Pancreas (tissue), 10 donors: Measurements from ENCODE around the gene ZNF527. TPM values are rescaled to one million over a fixed set of nuclear protein-coding genes. Genes with fewer than 3 reads are reported as not detected.
"Not testable (repeated sequence)": the region's sequence is repeated elsewhere in the genome, so short reads cannot be mapped to it uniquely, and the experiment has no call there.

Source experiments
- ATAC-seq, 4 donors: fragments of 200-7000 bp; cut with Tn5 transposase; one replicate each; pipeline versions ENCODE4 v1.8.0 to v1.9.1; 2020; ENCODE audit warnings: mild to moderate bottlenecking in 4 of 4, moderate library complexity in 4 of 4
- DNase-seq, 6 donors: peaks; one replicate each; pipeline ENCODE4 v3.0.0-alpha.2; 2020
- FAIRE-seq: peaks from 2 replicates; lab custom pipeline; 2012; peaks lifted over from hg19 to GRCh38; lab: Jason Lieb, UNC
- H3K27ac ChIP-seq, 4 donors: fragments of 200-600 bp; sonication (generic); 1 replicate in 3 of 4; 2 replicates in 1 of 4; pipeline versions ENCODE4 v1.5.0 to v1.8.0; 2020
- H3K27me3 ChIP-seq, 4 donors: fragments of 200-600 bp; one replicate each; pipeline ENCODE4 v1.8.0; 2021
- H3K36me3 ChIP-seq, 3 donors: fragments of 200-600 bp; sonication (generic) in 1 of 3; one replicate each; pipeline versions ENCODE4 v1.5.0 to v1.8.0; 2020 to 2021
- H3K4me1 ChIP-seq, 3 donors: fragments of 200-600 bp; one replicate each; pipeline ENCODE4 v1.8.0; 2021
- H3K4me3 ChIP-seq, 4 donors: fragments of 200-600 bp; sonication (generic) in 2 of 4; one replicate each; pipeline versions ENCODE4 v1.5.0 to v1.8.0; 2020 to 2021
- H3K9me3 ChIP-seq, 4 donors: fragments of 200-600 bp; one replicate each; pipeline ENCODE4 v1.8.0; 2021
- WGBS, 2 donors: extraction: QIAGEN DNeasy Blood & Tissue Kit; methylation state at CpG; one replicate each; pipeline ENCODE4 v1.1.7; 2013; 5-methylcytosine and 5-hydroxymethylcytosine counted together
- intact Hi-C, 3 donors: fragments of 100-400 bp; cut with DNase I; formaldehyde crosslinking; loops; one replicate each; pipeline versions ENCODE4 v1.11.1 to v1.14.2; 2022
- polyA plus RNA-seq, 2 donors: library from polyadenylated mRNA; stranded (reverse); fragments of 200-250 nt; gene quantifications; one replicate each; pipeline ENCODE4 v1.2.3, GENCODE V29; 2013
- total RNA-seq, 6 donors: library from RNA; stranded (reverse); fragmentation: NEBNext Ultra II Directional in 4 of 6; extraction: Animal tissue kit (Norgen Biotek cat#: 25700) in 4 of 6; gene quantifications; one replicate each; pipeline versions ENCODE4 v1.2.1 to v1.2.4, GENCODE V29; 2021 to 2023
- TF ChIP-seq, protein P1 (sequence below), 4 donors: fragments of 200-600 bp; sonication (generic) in 3 of 4; IDR thresholded peaks; one replicate each; pipeline versions ENCODE4 v1.5.0 to v1.8.0; 2021; ENCODE audit warnings: antibody characterized with exemption in 4 of 4
- donor health status: healthy with polysubstance abuse.
- donor health status: DM: no; HTN: no; CAD: no; lungs with moderate emphysema.
- donor health status: DM: no; HTN: no; CAD: no.
- donor health status: control.
- donor health status: control.
- donor health status: Bipolar disorder and iron deficiency.
- donor health status: DM: yes; HTN: yes; CAD: no.
- donor health status: DM: no; HTN: no; CAD: no.
- donor health status: DM: no; HTN: no; CAD: no.
- donor health status: DM: yes; HTN: yes; CAD: no.

Gene ZNF527
- total and polyA plus RNA-seq, 8 donors: 1.0 to 5.1 (median 2.6) TPM

DNA sequence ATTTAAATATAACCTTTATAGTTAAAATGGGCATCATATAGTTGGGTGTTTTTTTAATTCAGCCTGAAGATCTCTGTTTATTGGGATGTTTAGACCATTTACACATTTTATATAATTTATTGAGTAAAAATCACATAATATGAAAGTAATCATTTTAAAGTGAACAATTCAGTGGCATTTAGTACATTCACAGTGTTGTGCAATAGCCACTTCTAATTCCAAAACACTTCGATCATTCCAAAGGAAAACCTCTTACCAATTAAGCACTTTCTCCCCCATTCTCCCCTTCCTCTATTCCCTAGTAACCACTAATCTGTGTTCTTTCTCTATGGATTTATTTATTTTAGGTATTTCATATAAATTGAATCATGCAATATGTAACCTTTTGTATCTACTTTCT, 30.2 kb downstream of the ZNF527 start:
- FAIRE-seq: no peak
- no peak for ATAC-seq
- no peak for DNase-seq
- Histone ChIP-seq H3K27me3 (no peaks in the 10 kb centered on the region), H3K36me3 (no peaks in the 10 kb centered on the region), H3K4me3 (no peak overlapping the region), H3K27ac (no peak overlapping the region), H3K9me3 (peaks cover 0 to 2% (median 0%) of the 10 kb centered on the region in 4 donors), H3K4me1 (no peaks in the 10 kb centered on the region)
- TF ChIP-seq, protein P1, sequence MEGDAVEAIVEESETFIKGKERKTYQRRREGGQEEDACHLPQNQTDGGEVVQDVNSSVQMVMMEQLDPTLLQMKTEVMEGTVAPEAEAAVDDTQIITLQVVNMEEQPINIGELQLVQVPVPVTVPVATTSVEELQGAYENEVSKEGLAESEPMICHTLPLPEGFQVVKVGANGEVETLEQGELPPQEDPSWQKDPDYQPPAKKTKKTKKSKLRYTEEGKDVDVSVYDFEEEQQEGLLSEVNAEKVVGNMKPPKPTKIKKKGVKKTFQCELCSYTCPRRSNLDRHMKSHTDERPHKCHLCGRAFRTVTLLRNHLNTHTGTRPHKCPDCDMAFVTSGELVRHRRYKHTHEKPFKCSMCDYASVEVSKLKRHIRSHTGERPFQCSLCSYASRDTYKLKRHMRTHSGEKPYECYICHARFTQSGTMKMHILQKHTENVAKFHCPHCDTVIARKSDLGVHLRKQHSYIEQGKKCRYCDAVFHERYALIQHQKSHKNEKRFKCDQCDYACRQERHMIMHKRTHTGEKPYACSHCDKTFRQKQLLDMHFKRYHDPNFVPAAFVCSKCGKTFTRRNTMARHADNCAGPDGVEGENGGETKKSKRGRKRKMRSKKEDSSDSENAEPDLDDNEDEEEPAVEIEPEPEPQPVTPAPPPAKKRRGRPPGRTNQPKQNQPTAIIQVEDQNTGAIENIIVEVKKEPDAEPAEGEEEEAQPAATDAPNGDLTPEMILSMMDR (IDR thresholded peaks at IDR 0.05): no peak
- 87 to 90% methylated on average over 1 of the region's 1 CpG for WGBS, 2 donors
- intact Hi-C loops: no loop called here

DNA sequence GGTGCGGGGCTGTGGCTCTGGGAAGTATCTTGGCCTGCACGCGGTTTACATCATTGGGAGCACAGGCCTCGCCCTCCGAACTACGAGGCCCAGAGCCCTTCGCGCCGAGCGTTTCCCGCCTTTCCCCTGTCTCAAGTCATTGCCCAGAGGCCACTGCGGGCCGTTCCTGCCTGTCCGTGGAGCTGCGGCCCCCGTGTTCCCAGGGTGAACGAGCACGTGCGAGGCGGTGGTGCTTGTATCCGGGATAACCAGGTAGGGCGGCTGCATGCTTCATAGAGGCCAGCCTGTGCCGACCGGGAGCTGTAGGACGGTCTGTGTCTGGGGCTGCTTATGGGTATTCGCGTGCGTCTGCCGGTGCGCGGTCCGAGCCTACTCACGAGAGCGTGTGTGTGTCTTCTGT, 32.5 kb downstream of the ZNF527 start:
- H3K9me3 ChIP-seq: peaks cover 0 to 2% (median 0%) of the 10 kb centered on the region in 4 donors
- DNase-seq: peak in 2 of 6 donors; percentile 11 to 33
- TF ChIP-seq, protein P1 (IDR thresholded peaks at IDR 0.05): no peak
- WGBS, 2 donors: 49 to 55% methylated on average over 34 of the region's 34 CpGs
- H3K27ac ChIP-seq: no peak overlapping the region
- intact Hi-C loops: no loop called here
- no peak for FAIRE-seq
- ATAC-seq: no peak
- H3K27me3 ChIP-seq: no peaks in the 10 kb centered on the region
- no peaks in the 10 kb centered on the region for H3K36me3 ChIP-seq
- H3K4me1 ChIP-seq: no peaks in the 10 kb centered on the region
- H3K4me3 ChIP-seq: no peak overlapping the region

DNA sequence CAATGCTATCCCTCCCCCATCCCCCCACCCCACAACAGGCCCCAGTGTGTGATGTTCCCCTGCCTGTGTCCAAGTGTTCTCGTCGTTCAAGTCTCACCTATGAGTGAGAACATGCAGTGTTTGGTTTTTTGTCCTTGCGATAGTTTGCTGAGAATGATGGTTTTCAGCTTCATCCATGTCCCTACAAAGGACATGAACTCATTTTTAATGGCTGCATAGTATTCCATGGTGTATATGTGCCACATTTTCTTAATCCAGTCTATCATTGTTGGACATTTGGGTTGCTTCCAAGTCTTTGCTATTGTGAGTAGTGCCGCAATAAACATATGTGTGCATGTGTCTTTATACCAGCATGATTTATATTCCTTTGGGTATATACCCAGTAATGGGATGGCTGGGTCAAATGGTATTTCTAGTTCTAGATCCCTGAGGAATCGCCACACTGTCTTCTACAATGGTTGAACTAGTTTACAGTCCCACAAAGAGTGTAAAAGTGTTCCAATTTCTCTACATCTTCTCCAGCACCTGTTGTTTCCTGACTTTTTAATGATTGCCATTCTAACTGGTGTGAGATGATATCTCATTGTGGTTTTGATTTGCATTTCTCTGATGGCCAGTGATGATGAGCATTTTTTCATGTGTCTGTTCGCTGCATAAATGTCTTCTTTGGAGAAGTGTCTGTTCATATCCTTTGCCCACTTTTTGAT, 35.4 kb downstream of the ZNF527 start:
- H3K36me3 ChIP-seq, FAIRE-seq, DNase-seq, ATAC-seq, H3K27me3 ChIP-seq, H3K4me3 ChIP-seq, H3K27ac ChIP-seq, H3K4me1 ChIP-seq, intact Hi-C loops, H3K9me3 ChIP-seq: not testable (repeated sequence)
- WGBS, 2 donors: 74 to 76% methylated on average over 6 of the region's 6 CpGs

DNA sequence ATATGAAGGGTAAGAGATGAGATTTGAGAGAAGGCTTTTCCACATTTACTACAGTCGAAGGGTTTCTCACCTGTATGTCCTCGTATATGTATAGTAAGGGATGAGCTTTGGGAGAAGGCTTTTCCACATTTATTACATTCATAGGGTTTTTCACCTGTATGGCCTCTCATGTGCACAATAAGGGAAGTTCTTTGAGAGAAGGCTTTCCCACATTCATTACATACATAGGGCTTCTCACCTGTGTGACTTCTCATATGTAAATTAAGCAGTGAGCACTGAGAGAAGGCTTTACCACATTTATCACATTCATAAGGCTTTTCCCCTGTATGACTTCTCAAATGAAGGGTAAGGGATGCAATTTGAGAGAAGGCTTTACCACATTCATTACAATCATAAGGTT, 41.8 kb downstream of the ZNF527 start:
- ATAC-seq (no peak), FAIRE-seq (no peak), DNase-seq (no peak)
- WGBS, 2 donors: 82 to 96% methylated on average over 2 of the region's 2 CpGs
- peaks cover 0 to 21% (median 5%) of the 10 kb centered on the region in 4 donors for H3K9me3 ChIP-seq
- H3K27ac ChIP-seq: no peak overlapping the region
- H3K4me1 ChIP-seq: no peaks in the 10 kb centered on the region
- TF ChIP-seq, protein P1 (IDR thresholded peaks at IDR 0.05): no peak
- intact Hi-C loops: no loop called here
- H3K36me3 ChIP-seq: no peaks in the 10 kb centered on the region
- H3K4me3 ChIP-seq: no peak overlapping the region
- H3K27me3 ChIP-seq: no peaks in the 10 kb centered on the region

DNA sequence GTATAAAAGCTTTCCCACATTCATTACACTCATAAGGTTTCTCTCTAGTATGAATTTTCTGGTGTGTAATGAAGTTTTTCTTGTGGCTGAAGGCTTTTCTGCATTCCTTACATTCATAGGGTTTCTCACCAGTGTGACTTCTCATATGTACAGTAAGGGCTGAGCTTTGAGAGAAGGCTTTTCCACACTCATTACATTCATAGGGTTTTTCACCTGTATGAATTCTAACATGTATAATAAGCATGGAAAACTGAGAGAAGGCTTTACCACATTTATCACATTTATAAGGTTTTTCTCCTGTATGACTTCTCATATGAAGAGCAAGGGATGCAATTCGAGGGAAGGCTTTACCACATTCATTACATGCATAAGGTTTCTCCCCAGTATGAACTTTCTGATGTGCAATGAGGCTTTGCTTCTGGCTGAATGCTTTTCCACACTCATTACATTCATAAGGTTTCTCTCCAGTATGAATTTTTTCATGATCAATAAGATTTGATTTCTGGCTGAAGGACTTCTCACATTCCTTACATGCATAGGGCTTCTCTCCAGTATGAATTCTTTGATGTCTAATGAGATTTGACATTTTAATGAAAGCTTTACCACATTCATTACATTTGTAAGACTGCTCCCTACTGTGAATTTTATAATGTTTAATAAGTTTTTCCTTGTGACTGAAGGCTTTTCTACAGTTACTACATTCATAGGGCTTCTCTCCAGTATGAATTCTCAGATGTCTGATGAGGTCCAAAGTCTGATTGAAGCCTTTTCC, 42.6 kb downstream of the ZNF527 start:
- no peak for DNase-seq
- intact Hi-C loops: no loop called here
- H3K9me3 ChIP-seq: peaks cover 0 to 21% (median 5%) of the 10 kb centered on the region in 4 donors
- H3K27me3 ChIP-seq: no peaks in the 10 kb centered on the region
- ATAC-seq: no peak
- no peaks in the 10 kb centered on the region for H3K4me1 ChIP-seq
- 78 to 100% methylated on average over 1 of the region's 1 CpG for WGBS, 2 donors
- H3K4me3 ChIP-seq: no peak overlapping the region
- no peak overlapping the region for H3K27ac ChIP-seq
- no peaks in the 10 kb centered on the region for H3K36me3 ChIP-seq
- FAIRE-seq: no peak
- TF ChIP-seq, protein P1 (IDR thresholded peaks at IDR 0.05): no peak

Other genes starting within 250 kb of the ZNF527 start
- 1 to 10 TPM; 1.9 to 5.3 (median 3.7) TPM for gene ZNF585A, start 198.4 kb upstream of the ZNF527 start, total RNA-seq
- gene ZNF585A, start 198.4 kb upstream of the ZNF527 start, polyA plus RNA-seq: 10 to 100 TPM in 1 of 2 donors, 1 to 10 TPM in 1; 9.0 to 13.0 TPM
- gene ZNF585B, start 160.6 kb upstream of the ZNF527 start, total RNA-seq: 10 to 100 TPM in 1 of 6 donors, 1 to 10 TPM in 5; 3.9 to 11.2 (median 5.5) TPM
- 1 to 10 TPM; 4.0 to 6.7 TPM for gene ZNF585B, start 160.6 kb upstream of the ZNF527 start, polyA plus RNA-seq
- gene ZNF383, start 152.9 kb upstream of the ZNF527 start, total RNA-seq: 1 to 10 TPM; 3.5 to 5.7 (median 4.1) TPM
- 1 to 10 TPM; 2.7 to 4.5 TPM for gene ZNF383, start 152.9 kb upstream of the ZNF527 start, polyA plus RNA-seq
- 1 to 10 TPM; 1.0 to 2.9 (median 1.7) TPM for gene ZNF569, start 96.3 kb downstream of the ZNF527 start, total RNA-seq
- gene ZNF569, start 96.3 kb downstream of the ZNF527 start, polyA plus RNA-seq: 1 to 10 TPM; 1.5 to 2.2 TPM
- gene ZNF570, start 98.3 kb downstream of the ZNF527 start, total RNA-seq: 1 to 10 TPM; 1.5 to 4.1 (median 2.3) TPM
- gene ZNF570, start 98.3 kb downstream of the ZNF527 start, polyA plus RNA-seq: 1 to 10 TPM in 1 of 2 donors, under 1 TPM in 1; 0.76 to 2.1 TPM
- gene ZNF793, start 135.8 kb downstream of the ZNF527 start, total RNA-seq: 1 to 10 TPM; 1.3 to 2.8 (median 1.8) TPM
- 1 to 10 TPM; 2.7 to 3.6 TPM for gene ZNF793, start 135.8 kb downstream of the ZNF527 start, polyA plus RNA-seq
- 1 to 10 TPM; 1.1 to 4.3 (median 2.1) TPM for gene ZNF571, start 223.7 kb downstream of the ZNF527 start, total RNA-seq
- 1 to 10 TPM; 1.8 to 2.8 TPM for gene ZNF571, start 223.7 kb downstream of the ZNF527 start, polyA plus RNA-seq
- gene ZNF540, start 223.8 kb downstream of the ZNF527 start, total RNA-seq: 1 to 10 TPM in 5 of 6 donors, under 1 TPM in 1; 0.85 to 3.1 (median 2.2) TPM
- gene ZNF540, start 223.8 kb downstream of the ZNF527 start, polyA plus RNA-seq: 1 to 10 TPM; 3.1 to 5.5 TPM